ENCODE data around the gene GAGE12H.
"Not testable (repeated sequence)": the region's sequence is repeated elsewhere in the genome, so short reads cannot be mapped to it uniquely, and the experiment has no call there.

DNA sequence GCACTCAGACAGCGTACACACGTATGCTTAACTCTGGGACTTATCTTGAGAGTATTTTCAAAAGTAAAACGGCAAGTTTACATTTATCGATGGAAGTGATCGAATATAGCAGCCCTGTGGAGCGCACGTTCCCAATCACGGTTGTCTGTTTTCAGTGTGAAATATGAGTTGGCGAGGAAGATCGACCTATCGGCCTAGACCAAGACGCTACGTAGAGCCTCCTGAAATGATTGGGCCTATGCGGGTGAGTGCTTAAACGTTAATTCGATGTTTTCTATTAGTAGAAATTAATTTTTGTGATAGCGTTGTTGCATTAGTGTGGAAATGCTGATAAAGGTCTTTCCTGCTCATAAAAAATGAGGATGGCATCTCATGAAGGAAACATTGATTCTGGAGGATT, 10.7 kb downstream of the GAGE12H start:
- TF ChIP-seq, protein P1, sequence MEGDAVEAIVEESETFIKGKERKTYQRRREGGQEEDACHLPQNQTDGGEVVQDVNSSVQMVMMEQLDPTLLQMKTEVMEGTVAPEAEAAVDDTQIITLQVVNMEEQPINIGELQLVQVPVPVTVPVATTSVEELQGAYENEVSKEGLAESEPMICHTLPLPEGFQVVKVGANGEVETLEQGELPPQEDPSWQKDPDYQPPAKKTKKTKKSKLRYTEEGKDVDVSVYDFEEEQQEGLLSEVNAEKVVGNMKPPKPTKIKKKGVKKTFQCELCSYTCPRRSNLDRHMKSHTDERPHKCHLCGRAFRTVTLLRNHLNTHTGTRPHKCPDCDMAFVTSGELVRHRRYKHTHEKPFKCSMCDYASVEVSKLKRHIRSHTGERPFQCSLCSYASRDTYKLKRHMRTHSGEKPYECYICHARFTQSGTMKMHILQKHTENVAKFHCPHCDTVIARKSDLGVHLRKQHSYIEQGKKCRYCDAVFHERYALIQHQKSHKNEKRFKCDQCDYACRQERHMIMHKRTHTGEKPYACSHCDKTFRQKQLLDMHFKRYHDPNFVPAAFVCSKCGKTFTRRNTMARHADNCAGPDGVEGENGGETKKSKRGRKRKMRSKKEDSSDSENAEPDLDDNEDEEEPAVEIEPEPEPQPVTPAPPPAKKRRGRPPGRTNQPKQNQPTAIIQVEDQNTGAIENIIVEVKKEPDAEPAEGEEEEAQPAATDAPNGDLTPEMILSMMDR (conservative IDR thresholded peaks at IDR 0.05 in 1 of 2, IDR thresholded peaks at IDR 0.05 in 1 of 2; ENCODE audit: low read depth in 1 of 2, low read length in 2 of 2): not testable (repeated sequence)
- TF ChIP-seq EZH2 (IDR thresholded peaks at IDR 0.05; ENCODE audit: low read length, missing control alignments): not testable (repeated sequence)

All from fibroblast of lung (primary cell).